SU-DHL-6 (cell line): ENCODE data around the gene CCDC27.

ENCODE experiments used
- H2AFZ ChIP-seq: fragments of 200-600 bp; sonication (generic); 2 replicates; pipeline ENCODE4 v1.6.1; 2014; ENCODE audit warnings: low read depth, mild to moderate bottlenecking, moderate library complexity, mixed read lengths, antibody characterized with exemption, low read length; ENCODE audit not compliant: severe bottlenecking
- H3F3A ChIP-seq: fragments of 200-600 bp; shearing (Covaris generic); 2 replicates; pipeline ENCODE4 v1.6.0; 2016; ENCODE audit warnings: antibody characterized with exemption, mild to moderate bottlenecking; ENCODE audit not compliant: insufficient read depth
- H3K27ac ChIP-seq: fragments of 200-600 bp; sonication (generic); 2 replicates; pipeline ENCODE4 v1.5.1; 2016; ENCODE audit warnings: low read depth, mild to moderate bottlenecking, low read length, moderate library complexity, mixed read lengths
- H3K27me3 ChIP-seq: fragments of 200-600 bp; sonication (generic), shearing (Covaris generic); 2 replicates; pipeline ENCODE4 v1.6.0; 2014; ENCODE audit warnings: mild to moderate bottlenecking, low read length
- H3K36me3 ChIP-seq: fragments of 200-600 bp; sonication (generic); 2 replicates; pipeline ENCODE4 v1.6.1; 2014; ENCODE audit warnings: mild to moderate bottlenecking, low read length, mixed read lengths
- H3K4me2 ChIP-seq: fragments of 300-600, 200-600 bp; shearing (Covaris generic), sonication (generic); 2 replicates; pipeline ENCODE4 v1.6.0; 2014; ENCODE audit warnings: low read length, low read depth, mild to moderate bottlenecking; ENCODE audit not compliant: poor library complexity, severe bottlenecking
- H3K4me3 ChIP-seq: fragments of 200-600 bp; sonication (generic); 2 replicates; pipeline ENCODE4 v1.5.1; 2014; ENCODE audit warnings: antibody characterized with exemption, low read length, mild to moderate bottlenecking, mixed read lengths; ENCODE audit not compliant: insufficient read depth, poor library complexity, severe bottlenecking
- H3K79me2 ChIP-seq: fragments of 200-600 bp; sonication (generic); 2 replicates; pipeline ENCODE4 v1.6.1; 2014; ENCODE audit warnings: mild to moderate bottlenecking, low read length, moderate library complexity; ENCODE audit not compliant: insufficient read depth
- H3K9ac ChIP-seq: fragments of 200-600 bp; sonication (generic); 2 replicates; pipeline ENCODE4 v1.7.0; 2014; ENCODE audit warnings: mild to moderate bottlenecking, low read length
- H3K9me2 ChIP-seq: fragments of 200-600 bp; sonication (generic); replicated peaks from 2 replicates; pipeline ENCODE4 v1.6.1; 2014; ENCODE audit warnings: low read length; ENCODE audit not compliant: insufficient read depth
- H3K9me3 ChIP-seq: fragments of 200-600 bp; sonication (generic); 2 replicates; pipeline ENCODE4 v1.6.1; 2014; ENCODE audit warnings: low read length, mixed read lengths; ENCODE audit not compliant: insufficient read depth
- H4K20me1 ChIP-seq: fragments of 200-600 bp; sonication (generic); 2 replicates; pipeline ENCODE4 v1.6.1; 2014; ENCODE audit warnings: low read depth, mild to moderate bottlenecking, antibody characterized with exemption, low read length, moderate library complexity, mixed read lengths
- EZH2phosphoT487 ChIP-seq: fragments of 200-600 bp; sonication (generic), shearing (Covaris generic); conservative IDR thresholded peaks from 2 replicates; pipeline ENCODE4 v1.6.1; 2018; ENCODE audit warnings: mild to moderate bottlenecking, antibody characterized with exemption, low read length, moderate library complexity, mixed read lengths
- TF ChIP-seq, protein P1 (sequence below): fragments of 200-600 bp; sonication (generic); IDR thresholded peaks from one replicate; pipeline ENCODE4 v1.5.1; 2017; ENCODE audit warnings: antibody characterized with exemption, mild to moderate bottlenecking, low read length, moderate library complexity; ENCODE audit not compliant: insufficient read depth, poor library complexity, severe bottlenecking

CCDC27 gene

DNA sequence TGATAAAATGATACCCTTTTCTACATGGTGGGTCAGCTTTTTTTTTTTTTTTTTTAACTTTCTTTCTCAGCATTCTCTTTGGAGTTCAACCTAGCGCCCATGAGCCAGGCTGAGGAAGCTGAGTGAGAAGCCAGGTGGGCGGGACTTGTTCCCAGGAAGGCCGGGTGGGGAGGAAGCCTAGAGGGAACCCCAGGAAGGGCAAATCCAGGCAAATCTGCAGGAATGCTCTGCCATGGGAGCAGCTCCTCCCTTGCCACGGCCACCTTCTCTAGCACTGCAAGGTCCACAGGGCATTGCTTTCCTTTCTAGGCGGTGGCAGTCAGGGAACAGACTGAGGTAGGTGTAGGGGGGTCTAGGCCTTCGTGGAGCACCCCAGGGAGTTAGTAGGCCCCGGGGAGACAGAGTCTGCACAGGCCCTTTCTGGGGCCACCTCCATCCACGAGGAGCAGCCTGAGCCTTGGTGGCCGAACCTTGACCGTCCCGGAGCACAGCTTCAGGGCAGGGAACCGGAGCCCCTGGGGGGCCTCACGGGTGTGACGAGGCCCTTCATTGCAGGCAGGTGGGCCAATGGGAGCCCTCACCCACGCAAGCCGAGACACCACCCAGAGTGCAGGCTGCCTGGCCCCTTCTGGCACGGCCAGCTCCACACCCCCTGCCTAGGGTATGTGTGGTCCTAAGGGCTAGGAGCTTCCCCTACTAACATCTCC, 18.2 kb upstream of the CCDC27 start:
- H3F3A ChIP-seq, result no peaks in the 10 kb centered on the region
- H3K27me3 ChIP-seq, result no peaks in the 10 kb centered on the region
- H3K9ac ChIP-seq, result no peak overlapping the region
- H3K27ac ChIP-seq, result no peak overlapping the region
- H3K36me3 ChIP-seq, result no peaks in the 10 kb centered on the region
- H3K4me3 ChIP-seq, result no peak overlapping the region
- H3K9me3 ChIP-seq, result no peaks in the 10 kb centered on the region
- no peak overlapping the region for H3K4me2 ChIP-seq
- no peak for TF ChIP-seq EZH2phosphoT487
- TF ChIP-seq, protein P1, sequence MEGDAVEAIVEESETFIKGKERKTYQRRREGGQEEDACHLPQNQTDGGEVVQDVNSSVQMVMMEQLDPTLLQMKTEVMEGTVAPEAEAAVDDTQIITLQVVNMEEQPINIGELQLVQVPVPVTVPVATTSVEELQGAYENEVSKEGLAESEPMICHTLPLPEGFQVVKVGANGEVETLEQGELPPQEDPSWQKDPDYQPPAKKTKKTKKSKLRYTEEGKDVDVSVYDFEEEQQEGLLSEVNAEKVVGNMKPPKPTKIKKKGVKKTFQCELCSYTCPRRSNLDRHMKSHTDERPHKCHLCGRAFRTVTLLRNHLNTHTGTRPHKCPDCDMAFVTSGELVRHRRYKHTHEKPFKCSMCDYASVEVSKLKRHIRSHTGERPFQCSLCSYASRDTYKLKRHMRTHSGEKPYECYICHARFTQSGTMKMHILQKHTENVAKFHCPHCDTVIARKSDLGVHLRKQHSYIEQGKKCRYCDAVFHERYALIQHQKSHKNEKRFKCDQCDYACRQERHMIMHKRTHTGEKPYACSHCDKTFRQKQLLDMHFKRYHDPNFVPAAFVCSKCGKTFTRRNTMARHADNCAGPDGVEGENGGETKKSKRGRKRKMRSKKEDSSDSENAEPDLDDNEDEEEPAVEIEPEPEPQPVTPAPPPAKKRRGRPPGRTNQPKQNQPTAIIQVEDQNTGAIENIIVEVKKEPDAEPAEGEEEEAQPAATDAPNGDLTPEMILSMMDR, result no peak
- no peaks in the 10 kb centered on the region for H3K79me2 ChIP-seq
- H2AFZ ChIP-seq, result no peak overlapping the region
- no peaks in the 10 kb centered on the region for H4K20me1 ChIP-seq
- H3K9me2 ChIP-seq, result no peaks in the 10 kb centered on the region

GRCh38 chr1:3734602-3735001, 17.6 kb upstream of the CCDC27 start:
- Histone ChIP-seq H3K9me2 (no peaks in the 10 kb centered on the region), H3K9ac (no peak overlapping the region), H3K4me2 (no peak overlapping the region)

GRCh38 chr1:3735027-3735681, 17.1 kb upstream of the CCDC27 start:
- Histone ChIP-seq H2AFZ (no peak overlapping the region), H3K9me3 (no peaks in the 10 kb centered on the region), H3K79me2 (no peaks in the 10 kb centered on the region), H3K4me3 (no peak overlapping the region), H3K27me3 (no peaks in the 10 kb centered on the region), H3K9me2 (no peaks in the 10 kb centered on the region), H3K4me2 (no peak overlapping the region), H3F3A (no peaks in the 10 kb centered on the region), H4K20me1 (no peaks in the 10 kb centered on the region), H3K9ac (no peak overlapping the region), H3K36me3 (no peaks in the 10 kb centered on the region), H3K27ac (no peak overlapping the region)
- TF ChIP-seq, protein P1, result no peak
- TF ChIP-seq EZH2phosphoT487, result no peak

More at GRCh38 chr1:3734602-3735001, 17.6 kb upstream of the CCDC27 start:
- H3K27me3 ChIP-seq, result no peaks in the 10 kb centered on the region
- no peaks in the 10 kb centered on the region for H4K20me1 ChIP-seq
- H2AFZ ChIP-seq, result no peak overlapping the region
- H3K27ac ChIP-seq, result no peak overlapping the region
- H3K4me3 ChIP-seq, result no peak overlapping the region
- H3K9me3 ChIP-seq, result no peaks in the 10 kb centered on the region
- TF ChIP-seq, protein P1, result no peak
- TF ChIP-seq EZH2phosphoT487, result no peak
- no peaks in the 10 kb centered on the region for H3K79me2 ChIP-seq
- H3F3A ChIP-seq, result no peaks in the 10 kb centered on the region
- H3K36me3 ChIP-seq, result no peaks in the 10 kb centered on the region
